Keratinocyte (primary cell): ENCODE data around the gene TRIM29.

Experiments used
- CTCF ChIP-seq, 3 experiments: IDR thresholded peaks in 1 of 3; conservative IDR thresholded peaks in 1 of 3; optimal IDR thresholded peaks in 1 of 3; 2 replicates in 2 of 3; 3 replicates in 1 of 3; pipeline versions ENCODE3 to v1.5.1; 2011; ENCODE audit warnings: low read length in 3 of 3, mild to moderate bottlenecking in 3 of 3, moderate library complexity in 2 of 3, control low read depth in 1 of 3, inconsistent platforms in 1 of 3; ENCODE audit not compliant: insufficient read depth in 2 of 3; ENCODE audit errors: extremely low read depth in 1 of 3
- EZH2 ChIP-seq: IDR thresholded peaks from one replicate; pipeline ENCODE4 v1.6.1; 2012; ENCODE audit warnings: inconsistent platforms, mild to moderate bottlenecking, low read length, moderate library complexity

DNA sequence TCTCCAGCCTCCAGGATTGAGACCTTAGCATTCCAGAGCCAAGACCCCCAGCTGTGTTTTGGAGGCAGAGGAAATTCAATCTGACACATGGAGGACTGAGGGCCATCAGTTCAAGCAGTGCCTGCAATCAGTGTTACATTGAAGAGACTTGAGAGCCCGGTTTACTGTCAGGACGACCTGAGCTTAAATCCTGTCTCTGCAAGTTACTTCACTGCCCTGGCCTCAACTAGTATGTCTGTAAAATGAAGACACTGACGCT lies 35.1 kb downstream of the TRIM29 start:
- TF ChIP-seq CTCF (optimal IDR thresholded peaks at IDR 0.05 in 1 of 3, IDR thresholded peaks at IDR 0.05 in 1 of 3, conservative IDR thresholded peaks at IDR 0.05 in 1 of 3; ENCODE audit: extremely low read depth in 1 of 3, insufficient read depth in 2 of 3, low read length in 3 of 3) (no peak), EZH2 (no peak)
